GM18870 (cell line): ENCODE data around the gene RPS3.
"Not testable (repeated sequence)": the region's sequence is repeated elsewhere in the genome, so short reads cannot be mapped to it uniquely, and the experiment has no call there.

Experiments used
- ATAC-seq: cut with Tn5 transposase; IDR thresholded peaks from one replicate; pipeline ENCODE4 v1.9.1; 2021; ENCODE audit warnings: moderate library complexity; ENCODE audit not compliant: unreplicated experiment

Gene RPS3

DNA sequence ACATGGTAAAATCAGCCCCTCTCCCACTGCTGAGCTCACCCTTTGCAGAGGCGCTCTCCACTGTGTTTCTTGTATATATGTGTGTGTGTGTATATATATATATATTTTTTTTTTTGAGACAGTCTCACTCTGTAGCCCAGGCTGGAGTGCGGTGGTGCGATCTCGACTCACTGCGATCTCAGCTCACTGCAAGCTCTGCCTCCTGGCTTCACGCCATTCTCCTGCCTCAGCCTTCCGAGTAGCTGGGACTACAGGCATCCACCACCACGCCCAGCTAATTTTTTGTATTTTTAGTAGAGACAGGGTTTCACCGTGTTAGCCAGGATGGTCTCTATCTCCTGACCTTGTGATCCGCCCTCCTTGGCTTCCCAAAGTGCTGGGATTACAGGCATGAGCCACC lies 13.8 kb downstream of the RPS3 start:
- ATAC-seq, result not testable (repeated sequence)

DNA sequence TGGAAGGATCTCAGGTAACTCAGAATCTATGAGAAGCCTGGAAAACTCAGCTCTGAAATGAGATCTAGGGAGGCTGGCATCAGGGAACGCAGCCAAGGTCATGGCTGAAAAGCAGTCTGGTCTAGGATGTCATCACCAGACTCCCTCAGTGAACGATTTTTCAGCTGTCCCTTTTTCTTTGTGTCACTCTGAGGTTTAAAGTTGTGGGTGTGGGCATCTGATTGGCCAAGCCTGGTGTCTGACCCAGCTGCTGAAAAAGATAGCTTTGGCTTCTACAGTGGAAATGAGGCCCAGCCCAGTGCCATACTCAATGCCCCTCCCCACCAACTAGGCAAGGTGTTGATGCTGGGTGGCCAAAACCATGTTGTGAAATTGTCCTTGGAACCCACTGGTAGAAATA lies 14.5 kb downstream of the RPS3 start:
- no peak for ATAC-seq

DNA sequence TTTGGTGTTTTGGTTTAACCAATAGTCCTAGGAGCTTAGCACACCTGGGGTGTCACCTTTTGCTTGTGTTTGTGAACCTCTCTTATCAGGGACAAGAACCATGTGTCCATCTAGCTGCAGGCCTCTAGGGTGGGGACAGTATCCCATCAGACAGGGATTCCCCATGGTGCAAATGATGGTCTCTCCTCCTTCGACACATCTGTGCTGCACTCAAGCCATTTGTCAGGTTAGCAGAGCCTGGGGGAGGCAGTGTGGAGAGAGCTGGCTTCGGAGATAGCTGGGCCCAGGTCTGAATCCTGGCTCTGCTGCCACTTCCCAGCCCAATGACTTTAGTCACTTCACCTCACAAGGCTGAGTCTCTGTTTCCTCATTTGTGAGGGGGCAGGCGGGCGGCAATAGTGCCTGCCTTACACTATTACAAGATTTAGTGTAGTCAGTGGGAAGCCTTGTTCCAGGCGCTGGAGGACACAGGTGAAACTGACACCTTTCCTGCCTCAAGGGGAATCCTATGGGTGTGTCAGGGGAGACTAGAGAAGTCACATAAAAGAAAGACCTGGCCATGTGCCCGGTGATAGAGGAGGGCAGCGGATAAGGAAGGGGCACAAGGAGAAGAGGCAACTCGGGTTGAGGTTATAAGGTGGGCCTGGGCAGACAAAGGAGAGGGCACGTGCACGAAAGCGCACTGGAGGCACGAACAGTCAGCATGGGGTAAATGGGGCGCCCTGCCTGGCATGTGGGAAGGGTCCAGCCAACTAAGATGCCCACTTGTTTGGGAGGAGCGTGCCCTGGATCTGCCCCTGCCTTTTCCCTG lies 21.1 kb downstream of the RPS3 start:
- no peak for ATAC-seq

DNA sequence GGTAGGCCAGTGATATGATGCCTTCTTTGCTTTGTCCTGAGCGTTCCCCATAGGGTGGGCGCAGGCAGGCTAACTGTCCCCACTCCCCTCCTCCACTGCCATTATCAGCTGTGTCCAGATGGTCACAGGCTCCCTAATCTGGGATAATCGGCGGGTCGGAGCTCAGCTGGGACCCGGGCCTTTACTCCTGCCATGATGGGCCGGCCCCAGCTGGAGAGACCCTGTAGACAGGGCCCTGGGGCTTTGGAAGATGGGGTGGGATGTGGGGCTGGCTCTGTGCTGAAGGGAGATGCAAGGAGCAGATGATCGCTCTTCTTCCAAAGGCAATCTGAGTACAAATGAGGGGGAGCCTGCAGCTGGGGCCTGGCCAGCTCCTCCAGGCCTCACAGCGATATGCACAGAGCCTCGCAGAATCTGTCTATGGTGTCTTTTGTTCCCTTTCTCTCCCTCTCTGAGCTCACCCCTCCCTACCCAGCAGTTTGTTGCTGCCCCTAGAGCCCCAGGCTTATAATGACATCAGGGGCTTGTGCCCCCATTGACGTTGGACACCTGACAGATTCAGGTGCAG lies 21.8 kb downstream of the RPS3 start:
- ATAC-seq, result no peak

DNA sequence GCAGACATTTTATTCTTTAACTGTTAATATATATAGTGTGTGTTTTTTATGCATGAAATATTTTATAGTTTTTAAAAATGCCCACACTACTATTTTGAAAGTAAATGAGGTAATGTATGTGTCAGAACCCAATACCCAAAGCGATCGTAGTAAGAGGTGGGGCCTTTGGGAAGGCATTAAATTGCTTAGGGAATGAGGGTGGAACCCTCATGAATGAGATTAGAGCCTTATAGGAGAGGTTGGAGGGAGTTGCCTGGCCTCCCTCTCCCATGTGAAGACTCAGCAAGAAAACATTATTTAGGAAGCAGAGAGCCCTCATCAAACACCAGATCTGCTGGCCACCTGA lies 22.6 kb downstream of the RPS3 start:
- no peak for ATAC-seq

DNA sequence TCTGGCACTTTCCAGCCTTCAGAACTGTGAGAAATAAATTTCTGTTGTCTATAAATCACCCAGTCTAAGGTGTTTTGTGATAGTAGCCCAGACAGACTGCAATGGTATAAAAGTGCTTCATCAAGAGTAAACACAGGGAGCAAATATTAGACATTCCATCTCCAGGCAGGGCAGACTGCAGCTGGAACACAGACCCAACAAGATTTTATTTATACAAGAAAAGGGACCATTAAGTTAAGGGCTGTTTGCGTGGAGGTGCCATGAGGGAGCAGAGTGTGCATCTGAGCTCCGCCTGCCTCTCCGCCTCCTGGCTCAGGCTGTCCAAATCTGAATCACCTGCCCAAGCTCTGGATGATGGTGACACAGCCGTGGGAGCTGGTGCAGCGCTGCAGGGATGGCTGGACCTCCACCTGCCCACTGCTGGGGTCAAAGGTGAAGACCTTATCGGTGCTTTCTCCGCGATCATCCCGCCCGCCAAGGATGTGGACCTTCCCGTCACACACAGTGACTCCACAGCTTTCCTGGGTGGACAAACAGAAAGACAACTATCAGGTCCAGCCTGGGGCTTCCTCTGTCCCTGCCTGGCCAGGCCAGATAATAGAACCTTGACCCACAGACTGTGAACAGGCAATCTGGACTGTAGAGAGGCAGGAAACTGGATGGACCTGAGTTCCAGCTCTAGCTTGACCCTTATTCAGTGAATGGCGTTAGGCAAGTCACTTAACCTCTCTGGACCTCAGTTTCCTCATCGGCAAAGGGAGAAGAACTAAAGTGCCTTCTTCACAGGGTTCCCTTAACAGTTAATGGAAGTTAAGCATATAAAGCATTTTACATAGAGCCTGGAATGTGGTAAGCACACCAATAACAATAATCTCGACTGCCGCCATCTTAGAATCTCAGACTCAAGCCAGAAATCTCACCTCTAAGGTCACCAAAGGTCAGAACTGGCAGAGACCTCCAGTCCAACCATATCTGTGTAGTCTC lies 23.2 kb downstream of the RPS3 start:
- no peak for ATAC-seq

DNA sequence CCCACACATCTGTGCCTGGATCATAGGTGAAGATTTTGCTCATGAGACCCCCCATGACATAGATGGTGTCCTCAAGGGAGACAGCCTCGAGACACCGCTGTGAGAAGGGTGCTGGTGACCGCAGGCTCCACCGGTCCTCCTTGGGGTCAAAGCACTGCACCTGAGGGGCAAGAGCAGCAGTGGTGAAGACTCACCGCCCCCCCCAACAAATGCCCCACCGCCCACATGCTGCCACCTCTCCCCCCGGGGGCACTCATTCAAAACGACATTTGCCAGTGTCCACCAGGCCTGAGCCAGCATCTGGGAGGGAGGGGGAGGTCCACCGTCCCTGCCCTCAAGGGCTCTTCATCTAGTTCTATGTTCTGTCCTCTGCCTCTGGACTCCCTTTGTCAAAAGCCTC lies 24.4 kb downstream of the RPS3 start:
- no peak for ATAC-seq

DNA sequence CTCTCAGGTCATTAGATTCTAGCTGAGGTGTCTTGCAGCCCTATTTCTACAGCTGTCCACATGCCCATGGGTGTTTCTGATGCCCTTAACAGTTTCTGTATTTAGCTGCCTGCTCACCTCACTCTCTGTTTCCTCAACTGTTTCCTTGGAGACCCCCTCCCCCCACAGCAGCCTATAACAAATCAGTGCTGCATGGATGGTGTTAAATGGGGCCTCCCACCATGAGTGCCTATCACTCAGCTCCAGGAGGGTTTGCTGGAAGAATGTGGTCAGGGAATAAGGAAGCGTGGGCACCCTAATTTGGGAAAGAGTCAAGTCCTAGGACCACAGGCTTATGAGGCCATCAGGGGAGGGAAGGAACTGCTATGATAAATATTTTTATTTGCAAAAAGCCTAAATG lies 25.1 kb downstream of the RPS3 start:
- ATAC-seq, result no peak

DNA sequence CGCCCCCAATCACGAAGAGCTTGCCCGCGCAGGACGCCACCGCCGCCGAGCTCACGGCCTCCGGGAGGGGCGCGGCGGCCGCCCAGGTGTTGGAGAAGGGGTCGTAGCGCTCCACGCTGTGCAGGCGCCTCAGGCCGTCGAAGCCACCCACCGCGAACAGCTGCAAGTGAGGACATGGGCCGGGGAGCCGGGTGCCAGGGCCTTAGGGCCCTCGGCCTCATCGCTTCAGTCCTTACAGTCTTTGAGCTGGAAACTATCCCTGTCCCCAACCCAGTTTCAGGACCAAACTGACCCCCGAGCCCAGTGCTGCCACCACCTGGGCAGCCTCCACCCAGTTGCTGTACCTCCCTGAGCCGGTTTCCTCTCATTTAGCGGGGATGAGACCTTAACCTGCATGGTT lies 26.1 kb downstream of the RPS3 start:
- ATAC-seq, result no peak

DNA sequence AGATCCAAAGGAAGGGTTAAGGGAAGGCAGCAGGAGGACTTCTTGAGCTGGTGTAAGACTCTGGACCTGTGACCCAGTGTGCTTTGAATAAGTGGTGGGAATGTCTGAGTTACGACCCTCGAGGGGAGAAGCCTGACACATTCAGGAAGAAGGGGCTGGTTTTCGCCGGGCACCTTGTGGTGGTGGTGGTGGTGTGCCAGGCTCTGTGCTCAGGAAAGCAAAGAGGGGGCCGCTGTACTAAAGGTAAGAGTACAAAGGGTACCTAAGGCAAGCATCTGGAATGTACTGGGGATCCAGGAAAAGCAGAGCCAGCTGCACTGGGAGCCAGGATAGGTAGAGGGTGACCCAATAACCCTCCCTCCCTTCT lies 27.4 kb downstream of the RPS3 start:
- no peak for ATAC-seq

DNA sequence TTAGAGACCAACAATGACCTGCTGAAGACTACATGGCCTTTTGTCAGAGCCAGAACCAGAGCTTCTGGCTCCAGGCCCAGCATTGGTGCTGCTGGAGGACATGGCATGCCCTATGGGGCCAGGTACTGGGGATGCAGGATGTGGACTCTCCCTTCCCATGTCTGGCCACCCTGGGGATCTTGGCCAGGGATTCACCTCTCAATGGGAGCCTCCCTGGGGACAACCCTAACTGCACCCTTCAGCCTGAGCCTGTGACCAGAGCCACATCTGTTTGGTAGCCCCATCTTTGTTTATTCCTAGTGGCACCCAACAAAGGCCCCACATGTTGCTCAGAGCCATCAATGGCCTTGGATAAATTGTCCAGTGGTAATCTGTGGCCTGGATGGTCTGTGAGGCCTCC lies 27.9 kb downstream of the RPS3 start:
- no peak for ATAC-seq

DNA sequence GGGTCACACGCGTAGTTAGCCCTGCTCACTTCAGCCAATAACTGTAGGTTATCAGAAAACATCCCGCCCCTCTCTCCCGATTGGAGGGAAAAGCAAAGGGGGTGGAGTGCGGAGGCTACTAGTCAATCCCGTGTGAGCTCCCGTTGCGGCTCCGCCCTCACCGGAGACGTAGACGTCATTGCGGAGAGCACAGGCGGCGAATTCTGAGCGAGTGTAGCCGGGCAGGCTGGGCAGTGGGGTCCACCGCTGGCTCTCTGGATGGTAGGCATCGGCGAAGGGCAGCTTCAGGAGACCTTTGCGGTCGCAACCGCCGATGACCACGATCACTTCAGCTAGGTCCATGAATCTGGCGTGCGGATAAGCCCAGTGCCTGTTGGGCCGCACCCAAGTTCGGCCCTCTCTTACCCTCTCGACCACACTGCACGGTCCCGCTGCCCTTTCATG lies 29.0 kb downstream of the RPS3 start:
- ATAC-seq, result peak; percentile 45

DNA sequence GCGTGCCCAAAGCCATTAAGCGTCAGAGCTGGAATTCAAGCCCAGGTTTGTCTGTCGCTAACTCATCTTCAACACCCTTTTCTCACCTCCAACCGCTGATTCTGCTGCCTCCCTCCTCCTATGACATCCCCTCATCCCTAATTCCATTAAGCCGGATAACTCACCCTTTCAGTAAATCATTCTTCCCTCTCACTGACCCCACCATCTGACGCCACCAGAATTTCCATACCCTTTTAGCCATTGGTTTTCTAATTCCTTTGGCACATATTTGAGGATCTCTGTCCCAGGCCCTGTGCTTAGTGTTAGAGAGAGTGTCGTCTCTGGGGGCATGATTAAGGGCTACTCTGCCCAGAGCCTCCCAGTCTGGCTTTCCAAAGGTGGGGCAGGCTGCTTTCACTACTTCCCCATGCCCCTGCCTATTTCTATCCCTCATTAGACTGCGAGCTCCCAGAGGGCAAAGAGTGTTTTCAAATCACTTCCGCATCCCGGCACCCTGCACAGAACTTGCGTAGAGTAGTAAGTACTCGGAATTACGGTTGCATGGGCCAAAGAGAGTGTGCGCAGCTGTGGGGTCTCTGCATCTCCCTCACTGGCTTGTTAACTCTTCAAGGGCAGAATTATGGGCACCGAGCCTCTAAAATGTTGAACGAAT lies 29.8 kb downstream of the RPS3 start:
- no peak for ATAC-seq

DNA sequence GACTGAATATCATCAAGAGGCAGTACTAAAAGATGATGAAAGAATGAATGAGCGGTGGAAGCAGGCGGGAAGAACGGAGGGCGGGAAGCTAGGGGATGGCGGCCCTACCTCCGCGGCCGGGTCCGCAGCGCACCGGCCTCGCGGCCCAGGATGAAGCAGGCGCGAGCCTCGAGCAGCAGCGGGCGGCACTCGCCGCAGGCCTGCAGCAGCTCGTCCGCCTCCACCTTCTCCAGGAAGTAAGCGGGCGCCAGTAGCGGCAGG lies 30.3 kb downstream of the RPS3 start:
- ATAC-seq, result no peak

DNA sequence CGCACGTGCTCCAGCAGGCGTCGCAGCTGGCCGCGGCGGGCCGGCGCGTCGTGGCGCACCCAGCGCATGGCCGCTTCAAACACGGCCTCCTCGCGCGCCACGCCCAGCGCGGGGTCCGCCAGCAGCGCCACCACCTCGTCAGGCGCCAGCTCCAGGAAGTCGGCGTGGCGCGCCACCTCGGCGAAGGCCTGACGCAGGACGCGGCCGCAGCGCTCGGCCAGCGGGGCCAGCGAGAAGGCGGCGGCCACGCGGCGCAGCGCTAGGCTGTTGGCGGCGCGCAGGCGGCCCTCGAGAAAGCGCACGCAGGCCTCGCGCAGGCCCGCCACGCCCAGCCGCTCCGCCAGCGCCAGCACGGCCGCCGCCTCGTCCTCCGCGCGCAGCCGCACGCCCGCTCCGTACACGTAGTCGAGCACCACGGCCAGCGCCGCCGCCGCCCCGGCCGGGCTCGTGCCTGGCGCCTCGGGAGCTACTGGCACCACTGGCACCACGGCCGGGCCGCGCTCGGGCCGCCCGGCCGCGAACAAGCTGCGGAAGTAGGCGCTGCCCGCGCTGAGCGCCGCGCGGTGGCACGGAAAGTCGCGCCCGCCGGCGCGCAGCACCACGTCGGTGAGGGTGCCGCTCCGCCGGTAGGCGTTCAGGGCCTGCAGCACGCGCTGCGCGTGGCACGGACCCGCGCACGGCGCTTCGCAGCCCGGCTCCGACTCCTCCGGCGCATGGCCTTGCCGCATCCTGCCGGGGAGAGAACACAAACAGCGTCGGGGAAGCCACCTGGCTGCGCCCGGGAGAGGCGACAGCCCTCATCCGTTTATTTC lies 30.8 kb downstream of the RPS3 start:
- no peak for ATAC-seq

DNA sequence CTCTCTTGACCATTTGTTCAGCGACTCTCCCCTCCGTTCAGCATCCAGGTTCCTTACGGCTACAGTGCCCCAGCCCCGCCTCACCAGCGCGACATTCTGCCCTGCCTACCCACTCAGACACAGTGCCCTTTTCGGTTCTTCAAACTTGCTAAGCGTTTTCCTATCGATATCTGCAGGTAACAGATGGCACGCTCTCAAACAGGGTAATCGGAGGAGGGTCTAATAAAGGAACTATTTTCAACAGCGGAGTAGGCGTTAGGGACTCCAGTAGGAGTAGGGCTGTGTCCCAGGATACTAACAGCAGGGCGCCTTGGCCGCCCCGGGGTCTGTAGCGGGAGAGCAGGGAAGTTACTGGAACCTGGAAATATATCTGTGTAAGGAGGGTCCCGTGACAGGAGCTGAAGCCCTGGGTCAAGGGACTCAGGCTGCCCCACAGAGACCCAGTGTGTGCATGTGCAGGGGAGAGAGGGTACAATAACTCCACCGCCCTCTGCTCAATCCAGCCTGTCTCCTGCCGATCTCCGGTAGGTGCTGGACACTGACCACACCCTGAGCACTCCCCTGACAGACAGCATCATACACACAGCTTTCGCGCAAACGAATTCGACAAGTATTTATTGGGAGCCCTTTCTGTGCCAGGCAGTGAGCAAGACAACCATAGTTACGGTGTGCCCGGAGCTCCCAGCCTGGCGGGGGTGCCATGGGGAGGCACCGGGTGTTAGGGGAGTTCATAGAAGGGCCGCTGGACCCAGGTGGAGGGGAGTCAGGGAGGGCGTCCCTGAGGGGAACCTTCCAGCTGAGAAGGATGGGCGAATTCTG lies 31.6 kb downstream of the RPS3 start:
- no peak for ATAC-seq

DNA sequence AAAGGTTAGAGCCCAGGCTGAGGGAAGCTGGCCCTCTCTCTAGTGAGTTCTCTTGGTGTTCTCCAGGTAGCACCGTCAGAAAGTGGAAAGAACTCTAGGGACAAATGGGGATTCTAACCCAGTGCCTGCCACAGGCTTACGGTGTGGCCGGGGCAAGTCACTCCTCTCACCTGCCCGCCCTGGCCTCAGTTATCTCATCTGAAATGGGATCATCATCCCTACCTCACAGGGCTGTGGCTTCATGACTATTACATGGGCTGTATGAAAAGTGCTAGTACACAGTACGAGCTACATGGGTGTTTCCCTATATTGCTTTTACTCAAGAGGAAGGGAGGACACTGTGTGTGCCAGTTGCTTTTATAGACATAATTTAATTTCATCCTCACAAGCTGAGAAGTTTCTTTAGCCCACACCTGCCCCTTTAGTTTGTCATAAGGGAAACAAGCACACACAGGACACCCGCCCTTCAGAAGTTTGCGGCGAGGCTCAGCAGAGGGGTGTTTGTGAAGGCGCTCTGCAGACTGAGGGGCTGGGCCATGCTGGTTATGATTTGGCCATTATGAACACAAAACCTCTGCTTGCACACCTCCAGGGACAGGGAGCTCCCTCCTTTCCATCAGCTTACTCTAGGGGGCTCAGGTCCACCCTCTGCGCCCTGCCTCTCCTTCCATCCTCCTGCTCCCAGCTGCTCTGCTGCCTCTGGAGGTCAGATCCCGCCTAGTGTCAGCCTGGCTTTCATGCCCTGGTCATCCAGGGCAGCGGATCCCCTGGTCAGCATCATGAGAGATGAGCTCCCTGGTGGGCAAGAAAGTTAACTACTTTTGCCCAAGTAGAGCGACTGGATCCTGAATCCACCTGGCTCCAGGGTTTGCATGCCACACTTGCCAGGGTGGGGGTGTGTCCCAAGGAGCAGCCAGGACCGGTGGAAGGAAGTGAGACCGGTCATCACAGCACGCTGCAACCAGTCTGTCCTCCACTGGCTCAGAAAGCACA lies 32.5 kb downstream of the RPS3 start:
- no peak for ATAC-seq

DNA sequence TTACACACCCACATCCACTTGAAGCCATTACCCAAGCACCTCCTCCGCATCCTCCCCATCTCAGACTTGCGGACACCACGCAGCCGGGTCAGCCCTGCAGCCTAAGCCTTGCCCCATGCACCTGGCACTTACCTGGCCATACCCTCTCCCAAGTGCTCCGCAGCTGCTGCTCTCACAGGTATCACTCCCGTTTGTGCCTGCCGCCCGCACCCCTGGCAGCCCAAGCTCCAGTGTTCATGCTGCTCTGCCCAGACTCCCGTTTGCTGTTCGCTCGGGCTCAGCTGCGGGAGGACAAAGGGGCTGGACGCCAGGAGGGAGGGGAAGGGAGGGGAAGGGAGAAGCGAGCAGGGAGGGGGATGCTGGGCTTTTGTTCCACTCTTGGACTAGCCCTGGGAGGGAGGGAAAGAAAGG lies 33.6 kb downstream of the RPS3 start, which contains the start of gene KLHL35:
KLHL35 (minus strand) TSS at position 293 of the 411 bp plus-strand sequence. CDS start 2,574 bp downstream, outside the sequence.
- no peak for ATAC-seq
